Measurements from ENCODE around the gene AIRE.
"Not testable (repeated sequence)": the region's sequence is repeated elsewhere in the genome, so short reads cannot be mapped to it uniquely, and the experiment has no call there.

Gene AIRE

GRCh38 chr21:44285138-44285992 is at the start of gene AIRE:
Gene AIRE (plus strand): TSS chr21:44285876. CDS start chr21:44286007, 131 bp downstream.
- DNase-seq = no peak

- DNase-seq = not testable (repeated sequence)
Measured at GRCh38 chr21:44240353-44240752, 45.3 kb upstream of the AIRE start.

GRCh38 chr21:44240842-44241241 is 44.8 kb upstream of the AIRE start, which contains the start of gene ICOSLG:
Gene ICOSLG (minus strand): TSS chr21:44240943. CDS start chr21:44240817, 126 bp downstream.
- not testable (repeated sequence) for DNase-seq

- not testable (repeated sequence) for DNase-seq
Measured at GRCh38 chr21:44241281-44241680, 44.4 kb upstream of the AIRE start.

- not testable (repeated sequence) for DNase-seq
Measured at GRCh38 chr21:44243980-44244379, 41.7 kb upstream of the AIRE start.

GRCh38 chr21:44247904-44248303 is 37.8 kb upstream of the AIRE start:
- not testable (repeated sequence) for DNase-seq

GRCh38 chr21:44249204-44250037 is 36.3 kb upstream of the AIRE start:
- DNase-seq = not testable (repeated sequence)

GRCh38 chr21:44253832-44254710 is 31.6 kb upstream of the AIRE start:
- no peak for DNase-seq

GRCh38 chr21:44255511-44255981 is 30.1 kb upstream of the AIRE start:
- no peak for DNase-seq

- no peak for DNase-seq
Measured at GRCh38 chr21:44258056-44258725, 27.5 kb upstream of the AIRE start.

GRCh38 chr21:44259082-44259705 is 26.5 kb upstream of the AIRE start:
- DNase-seq = no peak

- DNase-seq = no peak
Measured at GRCh38 chr21:44260066-44260465, 25.6 kb upstream of the AIRE start.

GRCh38 chr21:44260791-44261631 is 24.7 kb upstream of the AIRE start:
- DNase-seq = no peak

- DNase-seq = no peak
Measured at GRCh38 chr21:44261675-44262295, 23.9 kb upstream of the AIRE start, which contains the start of gene DNMT3L. Gene DNMT3L (minus strand): TSS chr21:44261897. CDS start chr21:44261259, 638 bp downstream.

GRCh38 chr21:44262338-44263056 is 23.2 kb upstream of the AIRE start:
- DNase-seq = no peak

- DNase-seq = no peak
Measured at GRCh38 chr21:44263221-44263760, 22.4 kb upstream of the AIRE start.

GRCh38 chr21:44263768-44264167 is 21.9 kb upstream of the AIRE start:
- no peak for DNase-seq

GRCh38 chr21:44265734-44266270 is 19.9 kb upstream of the AIRE start:
- DNase-seq = no peak

All from activated T-cell treated with anti-CD3 and anti-CD28 coated beads for 4 hours (primary cell).